GM23338 (cell line): Measurements from ENCODE around the gene XAGE3.
"Not testable (repeated sequence)": the region's sequence is repeated elsewhere in the genome, so short reads cannot be mapped to it uniquely, and the experiment has no call there.

Experiments used
- CREB1 ChIP-seq: fragments of 250-450 bp; sonication (Bioruptor Pico); IDR thresholded peaks from 2 replicates; pipeline ENCODE4 v1.5.0; 2020; ENCODE audit warnings: low read depth, mild to moderate bottlenecking, moderate library complexity
- EZH2 ChIP-seq: fragments of 200-600 bp; sonication (generic); IDR thresholded peaks from one replicate; pipeline ENCODE4 v1.8.0; 2017; ENCODE audit warnings: antibody characterized with exemption, mild to moderate bottlenecking, low read depth; ENCODE audit not compliant: unreplicated experiment
- EZH2phosphoT487 ChIP-seq: fragments of 200-600 bp; sonication (generic); IDR thresholded peaks from one replicate; pipeline ENCODE4 v1.8.1; 2018; ENCODE audit warnings: antibody characterized with exemption; ENCODE audit not compliant: unreplicated experiment
- NANOG ChIP-seq: IDR thresholded peaks from 2 replicates; pipeline ENCODE4 v1.6.1; 2016; ENCODE audit warnings: antibody characterized with exemption, borderline replicate concordance
- POLR2AphosphoS5 ChIP-seq: IDR thresholded peaks from 2 replicates; pipeline ENCODE4 v1.6.1; 2016; ENCODE audit warnings: antibody characterized with exemption, low read depth
- ZNF331 ChIP-seq: fragments of 250-450 bp; sonication (Bioruptor Pico); IDR thresholded peaks from 2 replicates; pipeline ENCODE4 v1.5.0; 2020; ENCODE audit warnings: low read depth, mild to moderate bottlenecking, moderate library complexity
- TF ChIP-seq, protein P1 (sequence below), 2 experiments: fragments of 200-600 bp in 1 of 2; sonication (generic) in 1 of 2; conservative IDR thresholded peaks; 2 replicates each; pipeline versions ENCODE4 v1.5.1 to v1.6.1; 2016 to 2017; ENCODE audit warnings: antibody characterized with exemption in 2 of 2, low read depth in 2 of 2, mild to moderate bottlenecking in 2 of 2, moderate library complexity in 1 of 2
- TF ChIP-seq, protein P2 (sequence below): IDR thresholded peaks from one replicate; pipeline ENCODE4 v1.6.1; 2018; ENCODE audit warnings: antibody characterized with exemption; ENCODE audit not compliant: unreplicated experiment
- TF ChIP-seq, protein P3 (sequence below): IDR thresholded peaks from 2 replicates; pipeline ENCODE4 v1.6.1; 2016; ENCODE audit warnings: antibody characterized with exemption

DNA sequence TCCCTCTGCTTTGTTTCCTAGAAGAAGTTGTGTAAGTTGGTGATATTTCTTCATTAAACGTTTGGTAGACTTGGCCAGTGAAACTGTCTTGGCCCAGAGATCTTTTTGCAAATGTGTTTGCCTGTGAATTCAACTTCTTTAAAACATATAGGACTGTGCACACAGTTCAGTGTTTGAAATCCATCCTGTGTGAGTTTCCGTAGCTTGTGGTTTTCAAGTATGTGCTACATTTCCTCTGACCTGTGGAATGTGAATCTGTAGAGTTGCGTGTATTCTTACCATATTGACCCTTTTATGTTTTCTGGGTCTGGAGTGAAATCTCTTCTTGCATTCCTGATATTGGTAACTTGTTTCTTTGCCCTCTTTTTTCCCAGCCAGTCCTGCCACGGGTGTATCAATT lies 38.2 kb upstream of the XAGE3 start:
- TF ChIP-seq, protein P1, sequence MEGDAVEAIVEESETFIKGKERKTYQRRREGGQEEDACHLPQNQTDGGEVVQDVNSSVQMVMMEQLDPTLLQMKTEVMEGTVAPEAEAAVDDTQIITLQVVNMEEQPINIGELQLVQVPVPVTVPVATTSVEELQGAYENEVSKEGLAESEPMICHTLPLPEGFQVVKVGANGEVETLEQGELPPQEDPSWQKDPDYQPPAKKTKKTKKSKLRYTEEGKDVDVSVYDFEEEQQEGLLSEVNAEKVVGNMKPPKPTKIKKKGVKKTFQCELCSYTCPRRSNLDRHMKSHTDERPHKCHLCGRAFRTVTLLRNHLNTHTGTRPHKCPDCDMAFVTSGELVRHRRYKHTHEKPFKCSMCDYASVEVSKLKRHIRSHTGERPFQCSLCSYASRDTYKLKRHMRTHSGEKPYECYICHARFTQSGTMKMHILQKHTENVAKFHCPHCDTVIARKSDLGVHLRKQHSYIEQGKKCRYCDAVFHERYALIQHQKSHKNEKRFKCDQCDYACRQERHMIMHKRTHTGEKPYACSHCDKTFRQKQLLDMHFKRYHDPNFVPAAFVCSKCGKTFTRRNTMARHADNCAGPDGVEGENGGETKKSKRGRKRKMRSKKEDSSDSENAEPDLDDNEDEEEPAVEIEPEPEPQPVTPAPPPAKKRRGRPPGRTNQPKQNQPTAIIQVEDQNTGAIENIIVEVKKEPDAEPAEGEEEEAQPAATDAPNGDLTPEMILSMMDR (conservative IDR thresholded peaks at IDR 0.05; ENCODE audit: low read depth in 2 of 2), result not testable (repeated sequence)
- not testable (repeated sequence) for TF ChIP-seq CREB1 (CRISPR knock-in tag); POLR2AphosphoS5; EZH2; EZH2phosphoT487; ZNF331 (CRISPR knock-in tag); NANOG
- TF ChIP-seq, protein P2, sequence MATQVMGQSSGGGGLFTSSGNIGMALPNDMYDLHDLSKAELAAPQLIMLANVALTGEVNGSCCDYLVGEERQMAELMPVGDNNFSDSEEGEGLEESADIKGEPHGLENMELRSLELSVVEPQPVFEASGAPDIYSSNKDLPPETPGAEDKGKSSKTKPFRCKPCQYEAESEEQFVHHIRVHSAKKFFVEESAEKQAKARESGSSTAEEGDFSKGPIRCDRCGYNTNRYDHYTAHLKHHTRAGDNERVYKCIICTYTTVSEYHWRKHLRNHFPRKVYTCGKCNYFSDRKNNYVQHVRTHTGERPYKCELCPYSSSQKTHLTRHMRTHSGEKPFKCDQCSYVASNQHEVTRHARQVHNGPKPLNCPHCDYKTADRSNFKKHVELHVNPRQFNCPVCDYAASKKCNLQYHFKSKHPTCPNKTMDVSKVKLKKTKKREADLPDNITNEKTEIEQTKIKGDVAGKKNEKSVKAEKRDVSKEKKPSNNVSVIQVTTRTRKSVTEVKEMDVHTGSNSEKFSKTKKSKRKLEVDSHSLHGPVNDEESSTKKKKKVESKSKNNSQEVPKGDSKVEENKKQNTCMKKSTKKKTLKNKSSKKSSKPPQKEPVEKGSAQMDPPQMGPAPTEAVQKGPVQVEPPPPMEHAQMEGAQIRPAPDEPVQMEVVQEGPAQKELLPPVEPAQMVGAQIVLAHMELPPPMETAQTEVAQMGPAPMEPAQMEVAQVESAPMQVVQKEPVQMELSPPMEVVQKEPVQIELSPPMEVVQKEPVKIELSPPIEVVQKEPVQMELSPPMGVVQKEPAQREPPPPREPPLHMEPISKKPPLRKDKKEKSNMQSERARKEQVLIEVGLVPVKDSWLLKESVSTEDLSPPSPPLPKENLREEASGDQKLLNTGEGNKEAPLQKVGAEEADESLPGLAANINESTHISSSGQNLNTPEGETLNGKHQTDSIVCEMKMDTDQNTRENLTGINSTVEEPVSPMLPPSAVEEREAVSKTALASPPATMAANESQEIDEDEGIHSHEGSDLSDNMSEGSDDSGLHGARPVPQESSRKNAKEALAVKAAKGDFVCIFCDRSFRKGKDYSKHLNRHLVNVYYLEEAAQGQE, result not testable (repeated sequence)
- TF ChIP-seq, protein P3, sequence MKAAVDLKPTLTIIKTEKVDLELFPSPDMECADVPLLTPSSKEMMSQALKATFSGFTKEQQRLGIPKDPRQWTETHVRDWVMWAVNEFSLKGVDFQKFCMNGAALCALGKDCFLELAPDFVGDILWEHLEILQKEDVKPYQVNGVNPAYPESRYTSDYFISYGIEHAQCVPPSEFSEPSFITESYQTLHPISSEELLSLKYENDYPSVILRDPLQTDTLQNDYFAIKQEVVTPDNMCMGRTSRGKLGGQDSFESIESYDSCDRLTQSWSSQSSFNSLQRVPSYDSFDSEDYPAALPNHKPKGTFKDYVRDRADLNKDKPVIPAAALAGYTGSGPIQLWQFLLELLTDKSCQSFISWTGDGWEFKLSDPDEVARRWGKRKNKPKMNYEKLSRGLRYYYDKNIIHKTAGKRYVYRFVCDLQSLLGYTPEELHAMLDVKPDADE, result not testable (repeated sequence)
